Cerebellar cortex (tissue), 1 donor: ENCODE results near the gene TRA2B.
A peak's percentile ranks its signal among the peaks of the same experiment; 100 is the strongest.
"Not testable (repeated sequence)": the region's sequence is repeated elsewhere in the genome, so short reads cannot be mapped to it uniquely, and the experiment has no call there.

Experiments used
- DNase-seq: peaks from one replicate; pipeline ENCODE4 v3.0.0-alpha.2; 2015; ENCODE audit warnings: low spot score

Gene TRA2B

GRCh38 chr3:185927501-185928200 lies 10.2 kb downstream of the TRA2B start:
- peak; percentile 20 for DNase-seq

- no peak for DNase-seq
Measured at GRCh38 chr3:185926445-185926844, 11.4 kb downstream of the TRA2B start.

- peak; percentile 32 for DNase-seq
Measured at GRCh38 chr3:185925353-185925752, 12.5 kb downstream of the TRA2B start.

GRCh38 chr3:185924375-185924774 lies 13.4 kb downstream of the TRA2B start:
- peak; percentile 21 for DNase-seq

GRCh38 chr3:185920184-185920583 lies 17.6 kb downstream of the TRA2B start:
- no peak for DNase-seq

GRCh38 chr3:185916042-185916833 lies 21.6 kb downstream of the TRA2B start:
- peak; percentile 5 for DNase-seq

GRCh38 chr3:185915642-185916041 lies 22.2 kb downstream of the TRA2B start:
- DNase-seq, result peak; percentile 9

GRCh38 chr3:185914911-185915629 lies 22.7 kb downstream of the TRA2B start:
- peak; percentile 20 for DNase-seq

- DNase-seq, result peak; percentile 45
Measured at GRCh38 chr3:185912929-185913901, 24.6 kb downstream of the TRA2B start.

GRCh38 chr3:185912512-185912911 lies 25.3 kb downstream of the TRA2B start:
- DNase-seq, result peak; percentile 13

GRCh38 chr3:185911076-185911448 lies 26.8 kb downstream of the TRA2B start:
- not testable (repeated sequence) for DNase-seq

- peak; percentile 28 for DNase-seq
Measured at GRCh38 chr3:185910322-185911075, 27.3 kb downstream of the TRA2B start.

- not testable (repeated sequence) for DNase-seq
Measured at GRCh38 chr3:185909913-185910312, 27.9 kb downstream of the TRA2B start.

- DNase-seq, result peak; percentile 4
Measured at GRCh38 chr3:185900228-185900627, 37.6 kb downstream of the TRA2B start.

- no peak for DNase-seq
Measured at GRCh38 chr3:185896636-185897035, 41.2 kb downstream of the TRA2B start.

- no peak for DNase-seq
Measured at GRCh38 chr3:185887066-185887465, 50.7 kb downstream of the TRA2B start.

- DNase-seq, result no peak
Measured at GRCh38 chr3:185884641-185885040, 53.2 kb downstream of the TRA2B start.

GRCh38 chr3:185881926-185882325 lies 55.9 kb downstream of the TRA2B start:
- no peak for DNase-seq

- DNase-seq, result no peak
Measured at GRCh38 chr3:185880600-185880999, 57.2 kb downstream of the TRA2B start.

- DNase-seq, result no peak
Measured at GRCh38 chr3:185878920-185879319, 58.9 kb downstream of the TRA2B start.

- DNase-seq, result no peak
Measured at GRCh38 chr3:185874119-185874518, 63.7 kb downstream of the TRA2B start.
